Stimulated activated CD4-positive, alpha-beta T cell treated with anti-CD3 and anti-CD28 coated beads, Interleukin-4, amount 100 ng/mL, for 1 hour (primary cell): ENCODE results near the gene ZNF444.
"Not testable (repeated sequence)": the region's sequence is repeated elsewhere in the genome, so short reads cannot be mapped to it uniquely, and the experiment has no call there.

Experiments used
- DNase-seq: peaks from one replicate; pipeline ENCODE4 v3.0.0-alpha.2; 2020

The ZNF444 gene

GRCh38 chr19:56148096-56148495 is 7.0 kb downstream of the ZNF444 start:
- no peak for DNase-seq

- not testable (repeated sequence) for DNase-seq
Observed at GRCh38 chr19:56148955-56149655, 8.0 kb downstream of the ZNF444 start.

- no peak for DNase-seq
Observed at GRCh38 chr19:56149656-56150038, 8.6 kb downstream of the ZNF444 start.

GRCh38 chr19:56150358-56150757 is 9.3 kb downstream of the ZNF444 start:
- DNase-seq: no peak

- no peak for DNase-seq
Observed at GRCh38 chr19:56152644-56153043, 11.6 kb downstream of the ZNF444 start.

GRCh38 chr19:56153507-56153906 is 12.4 kb downstream of the ZNF444 start:
- DNase-seq: no peak

GRCh38 chr19:56155124-56155687 is 14.1 kb downstream of the ZNF444 start:
- DNase-seq: no peak

GRCh38 chr19:56156768-56157167 is 15.7 kb downstream of the ZNF444 start:
- no peak for DNase-seq

- DNase-seq: no peak
Observed at GRCh38 chr19:56158170-56158757, 17.2 kb downstream of the ZNF444 start.

- DNase-seq: no peak
Observed at GRCh38 chr19:56159009-56159559, 18.0 kb downstream of the ZNF444 start.

- DNase-seq: no peak
Observed at GRCh38 chr19:56159622-56160271, 18.7 kb downstream of the ZNF444 start.

- no peak for DNase-seq
Observed at GRCh38 chr19:56161534-56161933, 20.4 kb downstream of the ZNF444 start.

- DNase-seq: no peak
Observed at GRCh38 chr19:56162258-56162657, 21.2 kb downstream of the ZNF444 start.

- no peak for DNase-seq
Observed at GRCh38 chr19:56163097-56163496, 22.0 kb downstream of the ZNF444 start.

GRCh38 chr19:56167064-56167578 is 26.0 kb downstream of the ZNF444 start:
- no peak for DNase-seq

GRCh38 chr19:56170261-56170660 is 29.2 kb downstream of the ZNF444 start:
- no peak for DNase-seq

GRCh38 chr19:56174086-56174485 is 33.0 kb downstream of the ZNF444 start:
- no peak for DNase-seq

- DNase-seq: no peak
Observed at GRCh38 chr19:56174550-56174949, 33.5 kb downstream of the ZNF444 start.

- not testable (repeated sequence) for DNase-seq
Observed at GRCh38 chr19:56175861-56176307, 34.8 kb downstream of the ZNF444 start, which contains the start of gene GALP. Gene GALP (plus strand): TSS chr19:56176008. CDS start chr19:56177109, 1,101 bp downstream.

- not testable (repeated sequence) for DNase-seq
Observed at GRCh38 chr19:56176310-56176709, 35.2 kb downstream of the ZNF444 start.

- no peak for DNase-seq
Observed at GRCh38 chr19:56176881-56177280, 35.8 kb downstream of the ZNF444 start.

- DNase-seq: no peak
Observed at GRCh38 chr19:56177564-56178243, 36.6 kb downstream of the ZNF444 start.

GRCh38 chr19:56189785-56190184 is 48.7 kb downstream of the ZNF444 start:
- DNase-seq: no peak
